NK-92 (cell line): ENCODE results near the gene SLC5A10.
"Not testable (repeated sequence)": the region's sequence is repeated elsewhere in the genome, so short reads cannot be mapped to it uniquely, and the experiment has no call there.

Source experiments
- DNase-seq: peaks from one replicate; lab custom pipeline; 2025; ENCODE audit not compliant: unreplicated experiment; lab: John Stamatoyannopoulos, UW

The SLC5A10 gene

GRCh38 chr17:19038007-19038406, 86.0 kb downstream of the SLC5A10 start:
- DNase-seq: not testable (repeated sequence)

GRCh38 chr17:19038730-19039129, 86.8 kb downstream of the SLC5A10 start:
- DNase-seq: not testable (repeated sequence)

- not testable (repeated sequence) for DNase-seq
Measured at GRCh38 chr17:19040350-19040749, 88.4 kb downstream of the SLC5A10 start.

- not testable (repeated sequence) for DNase-seq
Measured at GRCh38 chr17:19041871-19042270, 89.9 kb downstream of the SLC5A10 start.

GRCh38 chr17:19042369-19042768, 90.4 kb downstream of the SLC5A10 start:
- not testable (repeated sequence) for DNase-seq

GRCh38 chr17:19043032-19043431, 91.1 kb downstream of the SLC5A10 start:
- not testable (repeated sequence) for DNase-seq

GRCh38 chr17:19044643-19045042, 92.7 kb downstream of the SLC5A10 start:
- DNase-seq: not testable (repeated sequence)

- DNase-seq: not testable (repeated sequence)
Measured at GRCh38 chr17:19046782-19047375, 94.9 kb downstream of the SLC5A10 start, which contains the start of gene GRAP. Gene GRAP (minus strand): TSS chr17:19046957. CDS start chr17:19046926, 31 bp downstream.

GRCh38 chr17:19047510-19047909, 95.5 kb downstream of the SLC5A10 start:
- not testable (repeated sequence) for DNase-seq

GRCh38 chr17:19048826-19049225, 96.9 kb downstream of the SLC5A10 start:
- DNase-seq: not testable (repeated sequence)

- not testable (repeated sequence) for DNase-seq
Measured at GRCh38 chr17:19055447-19055846, 103.5 kb downstream of the SLC5A10 start.

- not testable (repeated sequence) for DNase-seq
Measured at GRCh38 chr17:19062009-19062717, 110.2 kb downstream of the SLC5A10 start.

- DNase-seq: not testable (repeated sequence)
Measured at GRCh38 chr17:19062718-19063325, 110.9 kb downstream of the SLC5A10 start.

GRCh38 chr17:19063326-19063956, 111.5 kb downstream of the SLC5A10 start:
- DNase-seq: not testable (repeated sequence)

- not testable (repeated sequence) for DNase-seq
Measured at GRCh38 chr17:19064378-19064777, 112.4 kb downstream of the SLC5A10 start.

- DNase-seq: not testable (repeated sequence)
Measured at GRCh38 chr17:19070318-19071168, 118.6 kb downstream of the SLC5A10 start.
